Neural cell (in vitro differentiated cells): ENCODE results near the gene C2CD3. TPM values are rescaled to one million over a fixed set of nuclear protein-coding genes. Genes with fewer than 3 reads are reported as not detected.

ENCODE experiments used
- H2AFZ ChIP-seq: fragments of 200-600, 300-800 bp; sonication (generic), shearing (Covaris generic); 2 replicates; pipeline ENCODE4 v1.6.0; 2014; ENCODE audit warnings: low read depth, mild to moderate bottlenecking, antibody characterized with exemption, low read length, moderate library complexity
- H3F3A ChIP-seq: fragments of 200-600 bp; shearing (Covaris generic); 2 replicates; pipeline ENCODE4 v1.6.1; 2016; ENCODE audit warnings: mild to moderate bottlenecking, moderate library complexity, mixed read lengths, antibody characterized with exemption, low read length; ENCODE audit not compliant: insufficient read depth, poor library complexity, severe bottlenecking
- H3K27ac ChIP-seq: fragments of 200-600, 300-800 bp; sonication (generic), shearing (Covaris generic); 2 replicates; pipeline ENCODE4 v1.5.1; 2014; ENCODE audit warnings: mild to moderate bottlenecking, low read length, moderate library complexity
- H3K27me3 ChIP-seq: fragments of 300-800, 200-600 bp; sonication (generic), shearing (Covaris generic); 2 replicates; pipeline ENCODE4 v1.6.0; 2014; ENCODE audit warnings: mild to moderate bottlenecking, low read depth, low read length, moderate library complexity; ENCODE audit not compliant: insufficient read depth
- H3K36me3 ChIP-seq: fragments of 300-800, 200-600 bp; sonication (generic), shearing (Covaris generic); 2 replicates; pipeline ENCODE4 v1.5.1; 2014; ENCODE audit warnings: mild to moderate bottlenecking, antibody characterized with exemption, low read length, moderate library complexity; ENCODE audit not compliant: insufficient read depth
- H3K4me2 ChIP-seq: fragments of 300-800, 200-600 bp; sonication (generic), shearing (Covaris generic); 2 replicates; pipeline ENCODE4 v1.6.0; 2014; ENCODE audit warnings: mild to moderate bottlenecking, low read length
- H3K4me3 ChIP-seq: fragments of 300-800, 200-600 bp; sonication (generic), shearing (Covaris generic); 2 replicates; pipeline ENCODE4 v1.5.1; 2014; ENCODE audit warnings: mild to moderate bottlenecking, low read length, moderate library complexity
- H3K79me2 ChIP-seq: fragments of 200-600 bp; shearing (Covaris generic); replicated peaks from 2 replicates; pipeline ENCODE4 v1.6.0; 2014; ENCODE audit warnings: mild to moderate bottlenecking, low read length, moderate library complexity; ENCODE audit not compliant: insufficient read depth
- H3K9ac ChIP-seq: fragments of 300-800, 200-600 bp; sonication (generic), shearing (Covaris generic); 2 replicates; pipeline ENCODE4 v1.6.1; 2016; ENCODE audit warnings: mild to moderate bottlenecking, low read length, mixed read lengths
- H3K9me2 ChIP-seq: fragments of 200-600 bp; shearing (Covaris generic); 2 replicates; pipeline ENCODE4 v1.6.1; 2016; ENCODE audit warnings: mild to moderate bottlenecking, low read length, mixed read lengths; ENCODE audit not compliant: insufficient read depth
- H3K9me3 ChIP-seq: fragments of 200-600, 300-800 bp; sonication (generic), shearing (Covaris generic); 2 replicates; pipeline ENCODE4 v1.6.1; 2016; ENCODE audit warnings: mild to moderate bottlenecking, mixed run types, low read length, moderate library complexity, mixed read lengths
- H4K20me1 ChIP-seq: fragments of 200-600 bp; shearing (Covaris generic); 2 replicates; pipeline ENCODE4 v1.6.1; 2016; ENCODE audit warnings: mild to moderate bottlenecking, mixed run types; ENCODE audit not compliant: insufficient read depth
- EP300 ChIP-seq: fragments of 450-650 bp; conservative IDR thresholded peaks from 2 replicates; pipeline ENCODE4 v1.6.1; 2014; ENCODE audit warnings: antibody characterized with exemption, mild to moderate bottlenecking, moderate library complexity; ENCODE audit not compliant: poor library complexity, severe bottlenecking
- EZH2 ChIP-seq: fragments of 200-600, 300-800 bp; shearing (Covaris generic), sonication (generic); IDR thresholded peaks from 2 replicates; pipeline ENCODE4 v1.6.1; 2014; ENCODE audit warnings: antibody characterized with exemption, low read length, borderline replicate concordance, mild to moderate bottlenecking; ENCODE audit not compliant: insufficient read depth, poor library complexity, severe bottlenecking
- MXI1 ChIP-seq: fragments of 450-650 bp; conservative IDR thresholded peaks from 2 replicates; pipeline ENCODE4 v1.6.1; 2014; ENCODE audit warnings: antibody characterized with exemption, mild to moderate bottlenecking; ENCODE audit not compliant: poor library complexity, severe bottlenecking
- POLR2AphosphoS5 ChIP-seq: IDR thresholded peaks from 2 replicates; pipeline ENCODE4 v1.6.1; 2012
- RAD21 ChIP-seq: fragments of 450-650 bp; conservative IDR thresholded peaks from 2 replicates; pipeline ENCODE4 v1.6.1; 2014; ENCODE audit warnings: antibody characterized with exemption, mild to moderate bottlenecking, moderate library complexity
- REST ChIP-seq: IDR thresholded peaks from 2 replicates; pipeline ENCODE4 v1.6.1; 2012; ENCODE audit warnings: borderline replicate concordance
- SMC3 ChIP-seq: fragments of 450-650 bp; conservative IDR thresholded peaks from 2 replicates; pipeline ENCODE4 v1.6.1; 2014; ENCODE audit warnings: antibody characterized with exemption, mild to moderate bottlenecking, moderate library complexity; ENCODE audit not compliant: poor library complexity
- TAF1 ChIP-seq: IDR thresholded peaks from 2 replicates; pipeline ENCODE4 v1.6.1; 2012; ENCODE audit warnings: low read depth
- polyA plus RNA-seq: library from polyadenylated mRNA; depleted of rRNA; stranded (reverse); fragments of >200 nt; gene quantifications from 2 replicates; pipeline ENCODE4 v1.2.3, GENCODE V29; 2014
- TF ChIP-seq, protein P1 (sequence below): fragments of 450-650 bp; IDR thresholded peaks from 2 replicates; pipeline ENCODE4 v1.5.1; 2014; ENCODE audit warnings: antibody characterized with exemption, mild to moderate bottlenecking, moderate library complexity; ENCODE audit not compliant: poor library complexity, severe bottlenecking

The C2CD3 gene
- polyA plus RNA-seq, 1 donor from 2014 or later, result 13.2 TPM

DNA sequence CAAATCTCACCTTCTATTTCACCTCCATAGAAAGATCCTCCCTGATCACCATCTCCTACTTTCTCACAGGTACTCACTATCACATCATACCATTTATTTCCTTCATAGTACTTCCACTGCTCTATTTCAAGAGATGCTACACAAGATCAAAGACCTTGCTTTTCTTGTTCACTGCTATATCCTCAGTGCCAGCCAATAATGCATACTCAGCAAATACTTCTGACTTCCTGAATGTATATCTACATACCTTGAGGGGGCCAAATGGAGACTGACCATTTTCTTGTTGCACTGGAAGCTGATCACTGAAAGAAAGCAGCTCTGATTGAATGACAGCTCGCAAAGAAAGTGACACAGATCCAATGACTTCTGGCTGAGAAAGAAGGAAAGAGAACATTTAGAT is 64.7 kb downstream of the C2CD3 start:
- no peaks in the 10 kb centered on the region for H3K9me2 ChIP-seq
- no peaks in the 10 kb centered on the region for H4K20me1 ChIP-seq
- TF ChIP-seq MXI1 (no peak), EP300 (no peak), EZH2 (no peak), REST (no peak)
- H3F3A ChIP-seq, result no peaks in the 10 kb centered on the region
- no peaks in the 10 kb centered on the region for H3K79me2 ChIP-seq
- no peaks in the 10 kb centered on the region for H3K9me3 ChIP-seq
- H3K4me3 ChIP-seq, result no peak overlapping the region
- H2AFZ ChIP-seq, result no peak overlapping the region
- peaks cover 8% of the 10 kb centered on the region for H3K36me3 ChIP-seq
- no peak overlapping the region for H3K9ac ChIP-seq
- no peak overlapping the region for H3K27ac ChIP-seq
- H3K4me2 ChIP-seq, result no peak overlapping the region
- no peaks in the 10 kb centered on the region for H3K27me3 ChIP-seq

- Histone ChIP-seq H3K36me3 (peaks cover 13% of the 10 kb centered on the region), H3K4me3 (no peak overlapping the region)
- TF ChIP-seq REST (no peak), SMC3 (no peak), MXI1 (no peak), EZH2 (no peak), RAD21 (no peak), TAF1 (no peak), EP300 (no peak), POLR2AphosphoS5 (no peak)
- TF ChIP-seq, protein P1, sequence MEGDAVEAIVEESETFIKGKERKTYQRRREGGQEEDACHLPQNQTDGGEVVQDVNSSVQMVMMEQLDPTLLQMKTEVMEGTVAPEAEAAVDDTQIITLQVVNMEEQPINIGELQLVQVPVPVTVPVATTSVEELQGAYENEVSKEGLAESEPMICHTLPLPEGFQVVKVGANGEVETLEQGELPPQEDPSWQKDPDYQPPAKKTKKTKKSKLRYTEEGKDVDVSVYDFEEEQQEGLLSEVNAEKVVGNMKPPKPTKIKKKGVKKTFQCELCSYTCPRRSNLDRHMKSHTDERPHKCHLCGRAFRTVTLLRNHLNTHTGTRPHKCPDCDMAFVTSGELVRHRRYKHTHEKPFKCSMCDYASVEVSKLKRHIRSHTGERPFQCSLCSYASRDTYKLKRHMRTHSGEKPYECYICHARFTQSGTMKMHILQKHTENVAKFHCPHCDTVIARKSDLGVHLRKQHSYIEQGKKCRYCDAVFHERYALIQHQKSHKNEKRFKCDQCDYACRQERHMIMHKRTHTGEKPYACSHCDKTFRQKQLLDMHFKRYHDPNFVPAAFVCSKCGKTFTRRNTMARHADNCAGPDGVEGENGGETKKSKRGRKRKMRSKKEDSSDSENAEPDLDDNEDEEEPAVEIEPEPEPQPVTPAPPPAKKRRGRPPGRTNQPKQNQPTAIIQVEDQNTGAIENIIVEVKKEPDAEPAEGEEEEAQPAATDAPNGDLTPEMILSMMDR, result no peak
Observed at GRCh38 chr11:74102321-74102720, 68.5 kb downstream of the C2CD3 start.

More at GRCh38 chr11:74102321-74102720, 68.5 kb downstream of the C2CD3 start:
- H3F3A ChIP-seq, result no peaks in the 10 kb centered on the region
- H2AFZ ChIP-seq, result no peak overlapping the region
- no peaks in the 10 kb centered on the region for H3K9me2 ChIP-seq
- H3K9ac ChIP-seq, result no peak overlapping the region
- H3K27ac ChIP-seq, result no peak overlapping the region
- H4K20me1 ChIP-seq, result no peaks in the 10 kb centered on the region
- no peak overlapping the region for H3K4me2 ChIP-seq
- no peaks in the 10 kb centered on the region for H3K79me2 ChIP-seq
- H3K27me3 ChIP-seq, result no peaks in the 10 kb centered on the region
- H3K9me3 ChIP-seq, result no peaks in the 10 kb centered on the region
